T-helper 2 cell treated with Interferon-gamma antibody and Interleukin-4, amounts not matched to agents 100 ng/mL and 5 ng/mL, for 36 hours (primary cell): ENCODE measurements around the gene PRKG2. TPM values are rescaled to one million over a fixed set of nuclear protein-coding genes. Genes with fewer than 3 reads are reported as not detected.

Source experiments
- intact Hi-C: fragments of 100-400 bp; cut with micrococcal nuclease; formaldehyde crosslinking; loops from one replicate; pipeline ENCODE4 v1.15.1; 2023
- total RNA-seq: library from RNA; stranded (reverse); gene quantifications from 2 replicates; pipeline ENCODE4 v1.2.3, GENCODE V29; 2022

PRKG2 gene
- total RNA-seq, 1 donor from 2014 or later: 0.82 TPM

DNA sequence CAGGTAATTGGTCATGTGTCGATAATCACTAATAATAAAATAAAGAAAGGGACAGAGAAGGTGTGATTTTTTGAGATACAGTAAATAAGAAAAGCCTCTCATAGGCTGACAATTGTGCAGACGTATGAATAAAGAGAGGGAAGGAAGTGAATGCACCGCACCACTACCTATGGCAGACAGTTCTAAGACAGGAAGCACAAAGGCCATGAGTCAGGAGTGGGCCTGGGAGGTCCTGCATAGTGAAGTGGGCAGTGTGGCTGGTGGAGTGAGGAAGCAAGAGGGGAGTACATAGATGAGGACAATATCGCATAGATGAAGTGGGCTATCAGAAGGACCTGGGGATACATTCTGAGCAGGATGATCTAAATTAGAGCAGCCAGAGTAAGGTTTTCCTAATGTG, 108.9 kb downstream of the PRKG2 start:
- intact Hi-C loops: no loop called here

DNA sequence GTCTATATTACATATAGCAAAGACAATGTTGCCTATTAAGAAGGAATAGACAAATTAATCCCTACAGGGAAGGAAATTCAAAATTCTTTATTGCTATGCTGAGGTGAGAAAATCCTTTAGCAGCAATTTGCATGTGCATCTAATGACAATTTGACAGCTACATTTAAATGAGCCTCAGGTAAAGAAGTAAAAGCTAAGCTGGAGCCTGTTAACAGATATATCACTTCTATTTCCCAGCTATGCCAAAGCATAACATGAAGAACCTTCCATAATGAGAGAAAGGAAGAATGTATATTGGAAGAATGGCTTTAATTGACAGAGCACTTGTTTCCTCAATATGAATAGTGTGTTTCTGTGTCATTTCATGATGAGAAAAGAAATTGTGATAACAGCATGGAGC, 112.9 kb downstream of the PRKG2 start:
- intact Hi-C loops: no loop called here

DNA sequence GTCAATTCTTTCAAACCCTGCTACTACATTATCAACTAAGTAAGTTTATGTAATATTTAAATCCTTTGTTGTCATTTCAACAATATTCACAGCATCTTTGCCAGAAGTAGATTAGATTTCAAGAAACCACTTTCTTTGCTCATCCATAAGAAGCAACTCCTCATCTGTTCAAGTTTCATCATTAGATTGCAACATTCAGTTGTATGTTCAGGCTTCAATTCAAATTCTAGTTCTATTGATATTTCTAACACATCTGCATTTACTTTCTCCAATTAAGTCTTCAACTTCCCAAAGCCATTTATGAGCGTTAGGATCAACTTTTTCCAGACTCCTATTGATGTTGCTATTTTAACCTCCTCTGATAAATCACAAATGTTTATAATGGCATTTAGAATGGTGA, 118.5 kb downstream of the PRKG2 start:
- intact Hi-C loops: no loop called here

DNA sequence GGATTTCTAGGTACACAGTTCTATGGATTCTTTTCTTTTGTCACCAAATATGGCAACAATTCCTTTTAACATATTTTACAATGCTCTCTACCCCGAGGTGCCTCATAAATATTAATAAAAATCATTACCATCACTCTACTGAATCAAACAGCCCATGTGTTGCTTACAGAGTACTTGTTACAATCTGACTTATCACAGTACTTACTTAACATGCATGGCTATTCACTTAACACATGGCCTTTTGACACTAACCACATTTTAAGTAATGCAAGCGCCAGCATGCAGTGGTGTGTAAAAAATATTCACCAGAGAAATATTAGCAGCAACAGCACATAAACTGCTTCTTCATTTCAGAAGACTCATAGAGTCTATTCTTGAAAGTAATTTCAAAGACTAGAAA, 119.6 kb downstream of the PRKG2 start:
- intact Hi-C loops: no loop called here

DNA sequence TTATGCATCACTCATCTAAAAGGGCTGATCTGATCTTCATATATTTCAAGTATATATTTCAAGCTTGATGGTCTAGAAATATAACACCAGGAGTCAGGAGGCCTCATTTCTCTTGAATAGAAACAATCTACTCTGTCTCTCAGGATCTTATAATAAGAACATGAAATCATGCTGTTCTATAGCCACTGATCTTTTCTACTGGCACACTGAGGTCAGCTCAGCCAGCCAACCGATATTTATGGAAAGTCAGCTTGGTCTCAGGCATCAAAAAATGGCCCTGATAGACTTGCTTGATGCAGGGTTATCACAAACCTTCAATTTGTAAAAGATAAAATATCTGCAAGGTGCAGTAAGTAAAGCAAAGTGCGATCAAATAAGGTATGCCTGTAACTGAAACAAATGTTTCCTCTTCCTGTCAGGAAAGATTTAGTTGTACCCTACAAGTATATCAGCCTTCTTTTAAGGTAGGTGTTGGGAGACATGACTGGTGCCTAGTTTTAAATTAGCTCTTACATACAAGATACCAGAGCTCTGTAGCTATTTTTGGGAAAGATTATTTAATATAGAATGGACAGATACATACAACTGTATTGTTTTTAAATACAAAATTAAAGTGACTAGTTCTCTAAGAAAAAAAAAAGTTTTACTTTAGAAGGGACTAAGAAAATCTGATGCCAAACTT, 121.2 kb downstream of the PRKG2 start:
- intact Hi-C loops: no loop called here

DNA sequence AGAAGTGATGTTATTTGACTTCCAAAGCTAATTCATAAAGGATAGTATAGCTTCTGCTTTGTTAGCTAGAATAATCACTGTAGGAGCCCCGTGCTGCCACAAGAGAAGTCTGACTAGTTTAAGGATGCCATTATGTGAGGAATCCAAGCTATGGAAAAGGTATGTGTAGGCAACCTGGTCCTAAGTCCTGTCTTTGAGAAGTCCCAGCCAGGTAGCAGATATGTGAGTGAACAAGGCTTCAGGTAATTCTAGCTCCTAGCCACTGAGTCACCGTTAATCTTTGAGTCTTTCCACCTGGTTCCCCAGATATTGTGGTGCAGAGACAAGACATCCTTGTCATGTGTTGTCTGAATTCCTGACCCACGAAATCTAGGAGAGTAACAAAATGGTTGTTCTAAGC, 129.0 kb downstream of the PRKG2 start:
- intact Hi-C loops: no loop called here

DNA sequence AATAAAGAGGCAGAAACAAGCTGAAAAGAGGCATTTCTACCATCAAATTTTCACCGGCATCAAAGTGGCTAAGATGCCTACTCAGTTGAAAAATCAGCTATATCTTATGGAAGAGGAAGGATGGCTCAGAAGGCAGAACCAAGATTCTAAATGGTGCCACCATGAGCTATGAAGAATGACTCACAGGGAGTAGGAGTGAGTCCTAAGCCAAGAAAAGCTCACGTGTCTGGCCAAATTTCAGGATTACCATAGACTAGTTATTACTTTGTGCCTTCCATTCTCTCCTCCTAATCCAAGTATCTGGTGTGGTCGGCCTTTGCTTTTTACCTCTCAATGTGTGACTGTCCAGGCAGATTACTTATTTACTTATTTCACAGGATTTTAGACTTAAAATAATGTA, 129.7 kb downstream of the PRKG2 start:
- intact Hi-C loops: no loop called here

DNA sequence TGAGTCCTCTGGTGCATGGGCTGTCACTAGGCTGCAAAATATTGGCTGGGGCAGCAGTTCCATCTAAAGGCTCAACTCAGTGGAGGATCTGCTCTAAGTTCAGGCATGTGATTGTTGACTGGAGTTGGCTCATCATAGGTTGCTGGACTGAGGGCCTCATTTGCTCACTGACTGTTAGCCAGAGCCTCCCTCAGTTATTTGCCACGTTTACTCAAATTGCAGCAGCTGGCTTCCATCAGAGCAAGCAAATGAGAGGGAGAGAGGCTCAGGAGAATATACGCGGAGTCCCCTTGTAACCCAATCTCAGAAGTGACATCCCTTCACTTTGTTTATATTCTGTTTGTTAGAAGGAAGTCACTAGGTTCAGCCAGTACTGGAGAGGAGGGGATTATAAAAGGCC, 130.4 kb downstream of the PRKG2 start:
- intact Hi-C loops: no loop called here

DNA sequence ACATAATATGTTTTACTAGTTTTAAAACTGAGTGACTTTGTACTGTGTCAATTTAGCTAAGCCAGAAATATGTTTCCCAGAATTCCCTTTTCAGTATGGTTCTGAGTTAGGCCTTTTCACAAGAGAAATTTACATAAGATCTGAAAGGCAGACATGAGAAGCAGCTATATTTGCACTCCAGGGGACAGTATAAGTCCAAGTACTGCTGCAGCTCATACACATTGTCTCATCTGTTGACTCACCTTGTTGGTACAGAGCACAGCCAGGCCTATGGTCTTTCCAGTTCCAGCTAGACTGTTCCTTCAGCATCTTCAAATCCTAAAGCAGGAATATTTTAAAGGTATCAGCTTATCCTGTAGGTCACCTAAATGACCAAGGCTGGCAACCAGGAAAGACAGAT, 131.0 kb downstream of the PRKG2 start:
- intact Hi-C loops: no loop called here

DNA sequence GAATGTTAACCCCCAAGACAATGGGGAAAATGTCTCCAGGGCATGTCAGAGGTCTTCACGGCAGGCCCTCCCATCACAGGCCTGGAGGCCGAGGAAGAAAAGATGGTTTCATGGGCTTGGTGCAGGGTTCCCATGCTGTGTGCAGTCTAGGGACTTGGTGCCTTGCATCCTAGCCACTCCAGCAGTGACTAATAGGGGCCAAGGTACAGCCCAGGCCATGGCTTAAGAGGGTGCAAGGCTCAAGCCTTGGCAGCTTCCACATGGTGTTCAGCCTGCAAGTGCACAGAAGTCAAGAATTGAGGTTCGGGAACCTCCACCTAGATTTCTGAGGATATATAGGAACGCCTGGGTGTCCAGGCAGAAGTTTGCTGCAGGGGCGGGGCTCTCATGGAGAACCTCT, 133.9 kb downstream of the PRKG2 start:
- intact Hi-C loops: no loop called here

DNA sequence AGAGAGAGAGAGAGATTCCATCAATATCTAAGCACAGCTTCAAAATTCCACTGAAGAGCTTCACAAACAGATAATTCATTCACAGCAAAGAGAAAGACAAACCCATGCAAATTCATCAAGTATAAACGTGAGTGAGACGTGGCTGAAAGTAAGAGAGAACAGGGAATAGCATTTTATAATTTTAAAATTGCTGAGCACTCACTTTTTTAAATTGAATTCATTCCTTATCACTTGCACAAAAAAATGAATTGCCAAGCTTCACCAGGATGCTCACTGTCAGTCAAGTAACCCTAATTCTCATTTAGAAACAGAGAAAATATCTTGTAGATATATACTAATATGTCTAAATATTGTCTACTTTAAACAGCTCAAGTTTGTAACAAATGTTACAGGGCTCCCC, 144.0 kb downstream of the PRKG2 start:
- intact Hi-C loops: no loop called here

DNA sequence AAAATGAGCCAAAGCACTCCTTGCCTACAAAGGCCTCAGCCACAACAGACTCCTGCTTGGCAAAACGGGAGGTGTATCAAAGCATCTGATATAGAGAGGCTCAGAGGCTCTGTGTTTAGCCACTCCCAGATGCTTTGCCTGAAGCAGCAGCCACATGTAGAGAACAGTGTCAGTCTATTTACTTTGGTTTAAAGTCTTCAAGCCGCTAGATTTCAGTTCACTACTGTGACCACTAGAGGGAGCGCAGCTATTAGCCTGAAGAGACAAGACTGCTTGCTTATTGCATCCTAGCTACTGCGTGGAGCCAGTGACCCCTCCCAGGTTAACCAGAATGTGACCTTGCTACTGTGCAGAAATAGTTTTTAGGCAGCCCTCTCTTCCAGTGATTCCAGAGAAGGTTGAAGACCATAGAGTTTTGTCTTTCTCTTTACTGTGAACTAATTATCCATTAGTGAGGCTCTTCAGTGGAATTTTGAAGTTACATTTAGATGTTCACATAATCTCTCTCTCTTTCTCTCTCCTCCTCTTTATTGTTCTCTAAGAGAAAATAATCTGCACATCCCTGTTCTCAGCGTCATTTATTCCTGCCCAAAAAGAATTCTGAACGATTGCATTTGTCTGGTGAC, 145.2 kb downstream of the PRKG2 start:
- intact Hi-C loops: loop anchor here (1.0 kb wide), 1 partner anchor 281 kb away; no protein-coding TSS in a partner anchor

DNA sequence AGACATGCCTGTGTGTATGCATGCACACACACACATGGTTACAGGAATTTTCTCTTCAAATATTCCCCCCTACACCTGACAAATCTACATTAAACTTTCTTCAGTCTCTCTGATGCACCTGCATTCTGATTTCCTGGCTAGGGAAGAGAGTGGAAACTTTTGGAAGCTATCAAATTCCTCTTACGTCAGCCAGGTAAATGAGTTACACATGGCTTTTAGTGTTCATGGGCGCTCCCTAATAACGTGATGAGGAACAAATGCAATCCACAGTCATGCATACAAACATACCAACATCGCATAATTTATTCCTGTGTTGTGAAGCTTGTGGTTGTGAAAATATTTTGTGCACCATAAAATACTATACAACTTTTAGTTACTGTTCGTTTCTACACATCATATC, 149.6 kb downstream of the PRKG2 start:
- intact Hi-C loops: no loop called here

DNA sequence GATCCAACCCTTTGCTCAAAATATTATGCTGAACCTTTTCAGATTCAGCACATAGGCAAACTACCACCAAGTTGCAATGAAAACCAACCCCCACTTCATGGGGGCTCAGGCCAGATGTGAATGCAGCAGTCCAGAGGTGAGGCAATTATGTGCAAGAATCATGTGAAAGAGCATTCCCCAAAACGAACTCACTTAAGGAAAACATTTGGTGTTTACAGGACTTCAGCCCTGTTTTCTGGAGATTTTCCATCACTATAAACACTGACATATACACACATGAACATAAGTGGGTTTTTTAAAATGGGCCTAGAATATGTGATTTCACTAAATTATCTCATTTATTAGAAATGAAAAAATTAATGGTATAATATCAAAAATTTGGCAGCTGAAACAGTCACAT, 153.0 kb downstream of the PRKG2 start:
- intact Hi-C loops: no loop called here

DNA sequence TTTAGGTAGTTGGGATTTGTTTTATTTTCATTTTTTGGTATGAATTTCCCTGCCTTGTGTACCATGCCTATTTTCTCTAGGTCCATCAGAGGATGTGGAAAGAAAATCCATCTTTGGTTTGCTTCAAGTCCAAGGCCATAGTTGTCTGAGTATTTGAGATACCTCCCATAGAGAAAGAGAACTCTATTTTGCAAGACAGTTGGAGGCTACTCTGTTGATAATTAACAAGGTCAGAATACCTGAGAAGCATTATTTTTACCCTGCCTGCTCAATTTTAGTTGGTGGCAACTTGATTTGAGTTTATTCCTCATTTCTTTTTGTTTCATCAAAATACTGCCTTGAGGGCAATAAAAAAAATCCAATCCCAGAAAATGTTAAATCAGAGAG, 153.7 kb downstream of the PRKG2 start:
- intact Hi-C loops: no loop called here

DNA sequence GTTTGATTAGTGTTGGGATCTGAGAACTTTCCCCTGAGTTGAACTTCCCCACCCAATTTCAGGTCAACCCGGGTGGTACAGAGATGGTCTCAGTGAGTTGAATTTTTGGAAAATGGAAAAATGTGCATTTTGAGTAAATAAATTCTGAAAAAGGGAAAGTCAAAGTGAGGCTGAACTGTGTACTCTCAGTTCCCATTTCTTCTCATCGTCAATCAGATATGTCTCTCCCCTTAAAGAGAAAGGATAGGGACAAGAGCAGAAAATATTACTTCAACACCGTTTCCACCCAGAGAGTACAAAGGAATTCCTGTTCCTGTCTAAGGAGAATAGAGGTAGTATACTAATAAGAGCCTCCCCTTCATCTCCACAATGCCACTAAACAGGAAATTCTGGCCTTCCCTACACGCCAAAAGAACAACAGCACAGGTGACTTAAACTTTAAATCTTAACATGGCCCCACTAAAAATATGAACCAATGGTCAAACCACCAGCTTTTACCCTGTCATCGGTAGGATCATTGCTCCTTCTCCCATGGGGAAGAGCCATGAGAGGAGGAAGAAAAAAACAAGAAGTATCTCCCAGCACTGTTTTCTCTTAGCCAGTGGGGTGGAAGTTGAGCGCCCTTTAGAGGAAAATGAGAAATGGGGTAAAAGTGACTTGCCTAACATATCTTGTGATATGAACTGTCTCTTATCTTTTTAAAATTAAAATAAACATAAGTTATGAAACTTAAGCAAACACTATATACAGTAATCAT, 154.3 kb downstream of the PRKG2 start:
- intact Hi-C loops: no loop called here

DNA sequence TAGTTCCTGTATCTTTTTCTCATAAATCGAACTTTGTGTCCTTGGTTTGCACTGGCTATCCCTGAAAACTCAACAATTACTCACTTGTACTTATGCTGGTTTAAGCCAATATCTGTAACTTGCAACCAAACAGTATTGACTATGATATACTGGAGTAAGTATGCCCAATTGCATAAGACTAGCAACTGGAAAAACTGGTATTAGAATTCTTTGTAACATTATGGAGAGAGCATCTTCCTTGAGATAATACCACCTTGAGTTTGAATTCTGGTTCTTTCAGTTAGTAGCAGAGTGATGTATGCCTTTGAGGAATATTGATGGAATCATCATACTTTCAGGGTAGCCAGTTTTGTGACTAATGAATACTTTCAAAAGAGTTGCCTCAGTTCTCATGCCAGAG, 156.4 kb downstream of the PRKG2 start:
- intact Hi-C loops: no loop called here

DNA sequence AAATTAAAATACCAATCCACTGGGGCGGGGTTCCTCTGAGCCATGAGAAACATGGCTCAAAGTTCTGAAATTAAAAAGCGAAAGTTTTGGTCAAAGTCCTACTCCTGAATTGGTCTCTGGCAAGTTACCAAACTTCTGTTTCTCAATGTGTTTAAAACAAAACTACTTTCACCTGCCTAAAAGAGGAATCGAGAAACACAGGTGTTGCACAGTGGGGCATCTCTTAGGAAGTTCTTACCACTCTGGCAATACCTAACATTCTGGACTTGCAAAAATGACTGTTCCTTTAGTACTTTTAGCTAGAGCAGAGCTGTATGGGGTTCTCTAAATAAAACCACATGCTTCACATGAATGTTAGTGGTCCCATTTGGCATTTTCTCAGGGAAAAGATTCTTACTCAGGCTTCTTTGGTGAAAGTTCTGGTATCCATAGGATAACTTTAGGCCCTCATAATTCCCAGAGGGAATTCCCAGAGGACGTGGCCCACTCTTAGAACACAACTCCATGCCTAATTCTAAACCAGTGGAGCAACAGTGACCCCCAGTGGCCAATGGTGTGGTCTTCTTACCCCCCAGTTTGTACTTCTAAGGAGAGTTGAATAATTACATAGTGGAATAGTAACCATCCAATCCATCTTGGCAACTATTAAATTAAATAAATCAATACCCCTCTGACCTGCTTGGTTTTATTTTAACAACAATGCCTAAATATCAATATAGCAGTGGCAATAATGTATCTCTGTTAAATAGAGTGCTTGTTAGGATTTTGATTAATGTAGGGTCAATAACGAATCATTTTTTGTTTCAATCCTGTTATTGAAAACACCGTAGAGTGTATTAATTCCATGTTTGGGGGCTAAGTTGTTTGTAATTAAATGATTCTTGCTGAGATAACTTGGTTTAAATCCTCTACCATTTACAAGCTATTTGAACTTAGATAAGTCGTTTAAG, 162.6 kb downstream of the PRKG2 start:
- intact Hi-C loops: no loop called here

DNA sequence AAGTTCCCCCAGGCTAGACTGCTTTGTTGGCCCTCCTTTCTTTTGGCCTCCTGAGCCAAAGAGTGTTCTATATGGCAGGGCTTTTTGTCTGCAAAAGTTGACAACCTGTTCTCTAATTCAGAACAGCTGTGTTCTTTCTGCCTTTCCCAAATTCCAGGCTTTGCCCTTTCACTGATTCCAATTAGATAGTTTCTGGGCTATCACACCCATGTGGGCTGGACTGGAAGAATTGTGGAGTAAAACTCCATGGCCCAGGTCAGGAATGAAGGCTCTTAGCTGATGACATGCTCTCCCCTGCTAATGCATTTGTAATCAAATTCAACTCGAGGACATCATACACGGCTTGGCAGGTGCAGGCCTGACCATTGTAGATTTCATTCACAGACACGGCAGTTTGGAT, 165.1 kb downstream of the PRKG2 start:
- intact Hi-C loops: no loop called here

DNA sequence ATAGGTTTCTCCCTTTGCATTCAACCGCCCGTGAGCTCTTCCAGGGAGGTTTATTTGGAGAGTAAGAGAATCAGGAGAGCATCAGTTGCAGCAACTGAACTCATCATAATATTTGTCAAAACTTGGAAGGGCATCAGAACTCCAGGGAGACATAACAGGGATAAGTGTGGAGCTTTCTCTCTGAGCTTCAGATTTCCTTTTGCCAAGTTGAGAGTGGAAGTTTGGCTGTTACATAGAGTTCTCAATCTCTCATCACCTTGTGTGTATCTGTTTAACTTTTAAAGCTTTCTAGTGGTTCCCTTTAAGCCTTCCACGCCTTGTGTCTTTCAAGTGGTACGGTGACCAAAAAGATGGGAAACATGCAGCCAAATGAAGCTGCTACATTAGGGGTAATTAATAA, 165.7 kb downstream of the PRKG2 start:
- intact Hi-C loops: no loop called here

DNA sequence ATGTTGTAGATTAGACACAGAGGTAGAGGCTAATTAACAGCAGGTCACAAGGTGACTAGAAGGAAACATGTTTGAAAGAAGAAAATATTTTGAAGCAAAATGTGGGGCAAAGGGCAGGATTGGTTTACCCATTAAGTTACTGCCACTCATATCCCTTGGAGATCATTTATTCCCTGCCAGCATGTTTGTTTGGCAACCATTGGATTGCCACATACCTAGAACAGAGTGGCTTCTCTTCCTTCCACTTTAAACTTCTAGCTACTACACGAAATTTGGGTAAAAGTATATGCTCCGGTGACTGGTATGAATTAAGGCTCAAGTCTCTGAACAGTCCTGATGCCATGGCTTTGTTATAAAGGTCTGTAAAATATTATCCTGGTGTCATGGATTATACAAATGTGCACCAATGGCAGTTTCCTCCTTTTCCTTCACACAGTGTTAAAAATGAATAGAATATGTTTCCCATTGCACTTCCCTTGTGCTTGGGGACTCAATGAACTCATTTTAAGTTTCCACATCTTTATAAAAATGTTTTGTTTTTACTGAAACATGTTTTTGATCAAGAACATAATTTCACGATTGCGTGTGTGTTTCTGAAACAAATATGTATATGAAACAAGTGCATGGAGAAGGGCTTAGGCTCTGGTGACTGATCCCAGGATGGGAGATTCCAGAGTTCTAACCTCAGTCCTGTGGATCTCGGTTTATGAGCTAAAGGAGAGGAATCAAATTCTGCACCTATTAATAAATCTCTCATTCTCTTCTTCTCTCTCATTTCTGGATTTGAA, 172.2 kb downstream of the PRKG2 start:
- intact Hi-C loops: no loop called here
